ENCODE measurements around the gene NRG2.

NRG2 gene

GRCh38 chr5:140039561-140039960, 3.5 kb downstream of the NRG2 start:
- Histone ChIP-seq H3K27me3 (ENCODE audit: control insufficient read depth, insufficient read depth, low read length) (peaks cover 66% of the 10 kb centered on the region), H3K36me3 (ENCODE audit: control insufficient read depth, insufficient read depth, low read length) (no peaks in the 10 kb centered on the region), H3K4me3 (ENCODE audit: low read depth, low read length) (no peak overlapping the region), H3K9ac (ENCODE audit: low read depth, low read length) (no peak overlapping the region), H3K9me3 (ENCODE audit: control insufficient read depth, insufficient read depth, low read length) (no peaks in the 10 kb centered on the region), H3K4me1 (ENCODE audit: control insufficient read depth, insufficient read depth, low read length) (peaks cover 13% of the 10 kb centered on the region)

- peaks cover 8% of the 10 kb centered on the region for H3K4me1 ChIP-seq (ENCODE audit: control insufficient read depth, insufficient read depth, low read length)
- no peaks in the 10 kb centered on the region for H3K9me3 ChIP-seq (ENCODE audit: control insufficient read depth, insufficient read depth, low read length)
- no peak overlapping the region for H3K9ac ChIP-seq (ENCODE audit: low read depth, low read length)
- H3K36me3 ChIP-seq (ENCODE audit: control insufficient read depth, insufficient read depth, low read length) = no peaks in the 10 kb centered on the region
- peaks cover 55% of the 10 kb centered on the region for H3K27me3 ChIP-seq (ENCODE audit: control insufficient read depth, insufficient read depth, low read length)
- no peak overlapping the region for H3K4me3 ChIP-seq (ENCODE audit: low read depth, low read length)
Observed at GRCh38 chr5:140038373-140038957, 4.6 kb downstream of the NRG2 start.

GRCh38 chr5:140037012-140037411, 6.1 kb downstream of the NRG2 start:
- no peak overlapping the region for H3K9ac ChIP-seq (ENCODE audit: low read depth, low read length)

GRCh38 chr5:140035881-140036280, 7.2 kb downstream of the NRG2 start:
- H3K27me3 ChIP-seq (ENCODE audit: control insufficient read depth, insufficient read depth, low read length) = peaks cover 45% of the 10 kb centered on the region
- no peaks in the 10 kb centered on the region for H3K36me3 ChIP-seq (ENCODE audit: control insufficient read depth, insufficient read depth, low read length)
- peaks cover 4% of the 10 kb centered on the region for H3K4me1 ChIP-seq (ENCODE audit: control insufficient read depth, insufficient read depth, low read length)

More at GRCh38 chr5:140037012-140037411, 6.1 kb downstream of the NRG2 start:
- H3K27me3 ChIP-seq (ENCODE audit: control insufficient read depth, insufficient read depth, low read length) = peaks cover 51% of the 10 kb centered on the region
- H3K4me1 ChIP-seq (ENCODE audit: control insufficient read depth, insufficient read depth, low read length) = peaks cover 8% of the 10 kb centered on the region
- H3K9me3 ChIP-seq (ENCODE audit: control insufficient read depth, insufficient read depth, low read length) = no peaks in the 10 kb centered on the region
- no peak overlapping the region for H3K4me3 ChIP-seq (ENCODE audit: low read depth, low read length)
- no peaks in the 10 kb centered on the region for H3K36me3 ChIP-seq (ENCODE audit: control insufficient read depth, insufficient read depth, low read length)

GRCh38 chr5:140033037-140033760, 9.9 kb downstream of the NRG2 start:
- H3K9ac ChIP-seq (ENCODE audit: low read depth, low read length) = no peak overlapping the region
- H3K36me3 ChIP-seq (ENCODE audit: control insufficient read depth, insufficient read depth, low read length) = no peaks in the 10 kb centered on the region
- peaks cover 29% of the 10 kb centered on the region for H3K27me3 ChIP-seq (ENCODE audit: control insufficient read depth, insufficient read depth, low read length)
- no peaks in the 10 kb centered on the region for H3K9me3 ChIP-seq (ENCODE audit: control insufficient read depth, insufficient read depth, low read length)
- no peaks in the 10 kb centered on the region for H3K4me1 ChIP-seq (ENCODE audit: control insufficient read depth, insufficient read depth, low read length)
- H3K4me3 ChIP-seq (ENCODE audit: low read depth, low read length) = no peak overlapping the region

More at GRCh38 chr5:140035881-140036280, 7.2 kb downstream of the NRG2 start:
- no peak overlapping the region for H3K9ac ChIP-seq (ENCODE audit: low read depth, low read length)
- H3K4me3 ChIP-seq (ENCODE audit: low read depth, low read length) = no peak overlapping the region
- no peaks in the 10 kb centered on the region for H3K9me3 ChIP-seq (ENCODE audit: control insufficient read depth, insufficient read depth, low read length)

- peaks cover 26% of the 10 kb centered on the region for H3K27me3 ChIP-seq (ENCODE audit: control insufficient read depth, insufficient read depth, low read length)
- H3K36me3 ChIP-seq (ENCODE audit: control insufficient read depth, insufficient read depth, low read length) = no peaks in the 10 kb centered on the region
- no peak overlapping the region for H3K9ac ChIP-seq (ENCODE audit: low read depth, low read length)
- no peak overlapping the region for H3K4me3 ChIP-seq (ENCODE audit: low read depth, low read length)
- H3K9me3 ChIP-seq (ENCODE audit: control insufficient read depth, insufficient read depth, low read length) = no peaks in the 10 kb centered on the region
- no peaks in the 10 kb centered on the region for H3K4me1 ChIP-seq (ENCODE audit: control insufficient read depth, insufficient read depth, low read length)
Observed at GRCh38 chr5:140032296-140032695, 10.8 kb downstream of the NRG2 start.

- H3K27me3 ChIP-seq (ENCODE audit: control insufficient read depth, insufficient read depth, low read length) = peaks cover 27% of the 10 kb centered on the region
- no peaks in the 10 kb centered on the region for H3K9me3 ChIP-seq (ENCODE audit: control insufficient read depth, insufficient read depth, low read length)
- H3K4me3 ChIP-seq (ENCODE audit: low read depth, low read length) = no peak overlapping the region
- H3K4me1 ChIP-seq (ENCODE audit: control insufficient read depth, insufficient read depth, low read length) = no peaks in the 10 kb centered on the region
- H3K9ac ChIP-seq (ENCODE audit: low read depth, low read length) = no peak overlapping the region
- H3K36me3 ChIP-seq (ENCODE audit: control insufficient read depth, insufficient read depth, low read length) = no peaks in the 10 kb centered on the region
Observed at GRCh38 chr5:140027807-140028206, 15.3 kb downstream of the NRG2 start.

GRCh38 chr5:140025736-140026135, 17.4 kb downstream of the NRG2 start:
- Histone ChIP-seq H3K36me3 (ENCODE audit: control insufficient read depth, insufficient read depth, low read length) (no peaks in the 10 kb centered on the region), H3K4me1 (ENCODE audit: control insufficient read depth, insufficient read depth, low read length) (no peaks in the 10 kb centered on the region), H3K27me3 (ENCODE audit: control insufficient read depth, insufficient read depth, low read length) (peaks cover 34% of the 10 kb centered on the region), H3K4me3 (ENCODE audit: low read depth, low read length) (no peak overlapping the region), H3K9me3 (ENCODE audit: control insufficient read depth, insufficient read depth, low read length) (no peaks in the 10 kb centered on the region), H3K9ac (ENCODE audit: low read depth, low read length) (no peak overlapping the region)

GRCh38 chr5:140024928-140025327, 18.2 kb downstream of the NRG2 start:
- H3K36me3 ChIP-seq (ENCODE audit: control insufficient read depth, insufficient read depth, low read length) = no peaks in the 10 kb centered on the region
- H3K9ac ChIP-seq (ENCODE audit: low read depth, low read length) = no peak overlapping the region
- H3K4me3 ChIP-seq (ENCODE audit: low read depth, low read length) = no peak overlapping the region
- H3K9me3 ChIP-seq (ENCODE audit: control insufficient read depth, insufficient read depth, low read length) = no peaks in the 10 kb centered on the region
- H3K4me1 ChIP-seq (ENCODE audit: control insufficient read depth, insufficient read depth, low read length) = no peaks in the 10 kb centered on the region
- H3K27me3 ChIP-seq (ENCODE audit: control insufficient read depth, insufficient read depth, low read length) = peaks cover 34% of the 10 kb centered on the region

- no peaks in the 10 kb centered on the region for H3K4me1 ChIP-seq (ENCODE audit: control insufficient read depth, insufficient read depth, low read length)
- no peak overlapping the region for H3K4me3 ChIP-seq (ENCODE audit: low read depth, low read length)
- no peaks in the 10 kb centered on the region for H3K9me3 ChIP-seq (ENCODE audit: control insufficient read depth, insufficient read depth, low read length)
- no peak overlapping the region for H3K9ac ChIP-seq (ENCODE audit: low read depth, low read length)
- H3K36me3 ChIP-seq (ENCODE audit: control insufficient read depth, insufficient read depth, low read length) = no peaks in the 10 kb centered on the region
- peaks cover 27% of the 10 kb centered on the region for H3K27me3 ChIP-seq (ENCODE audit: control insufficient read depth, insufficient read depth, low read length)
Observed at GRCh38 chr5:140023611-140024191, 19.4 kb downstream of the NRG2 start.

GRCh38 chr5:140020601-140021177, 22.4 kb downstream of the NRG2 start:
- H3K36me3 ChIP-seq (ENCODE audit: control insufficient read depth, insufficient read depth, low read length) = no peaks in the 10 kb centered on the region
- H3K9ac ChIP-seq (ENCODE audit: low read depth, low read length) = no peak overlapping the region
- no peaks in the 10 kb centered on the region for H3K4me1 ChIP-seq (ENCODE audit: control insufficient read depth, insufficient read depth, low read length)
- peaks cover 26% of the 10 kb centered on the region for H3K27me3 ChIP-seq (ENCODE audit: control insufficient read depth, insufficient read depth, low read length)
- H3K4me3 ChIP-seq (ENCODE audit: low read depth, low read length) = no peak overlapping the region
- H3K9me3 ChIP-seq (ENCODE audit: control insufficient read depth, insufficient read depth, low read length) = no peaks in the 10 kb centered on the region
